GM12892 (cell line): ENCODE measurements around the gene TMEM217.

Experiments used
- POLR2A ChIP-seq: IDR thresholded peaks from 2 replicates; pipeline ENCODE4 v1.6.1; 2011; ENCODE audit warnings: low read depth, low read length, control low read depth
- POLR2AphosphoS5 ChIP-seq: IDR thresholded peaks from 2 replicates; pipeline ENCODE4 v1.6.1; 2011; ENCODE audit warnings: low read depth, low read length, control low read depth
- TAF1 ChIP-seq: IDR thresholded peaks from 2 replicates; pipeline ENCODE4 v1.6.1; 2011; ENCODE audit warnings: low read depth, mild to moderate bottlenecking, control low read depth, low read length, borderline replicate concordance

- TF ChIP-seq POLR2A (no peak), POLR2AphosphoS5 (no peak), TAF1 (no peak)
Observed at GRCh38 chr6:37272834-37273566, 15.1 kb upstream of the TMEM217 start.
